GM21526 (cell line): Measurements from ENCODE around the gene DNPH1.

Experiments
- ATAC-seq: cut with Tn5 transposase; IDR thresholded peaks from one replicate; pipeline ENCODE4 v1.9.1; 2021; ENCODE audit warnings: moderate library complexity; ENCODE audit not compliant: unreplicated experiment, low FRiP score

The DNPH1 gene

DNA sequence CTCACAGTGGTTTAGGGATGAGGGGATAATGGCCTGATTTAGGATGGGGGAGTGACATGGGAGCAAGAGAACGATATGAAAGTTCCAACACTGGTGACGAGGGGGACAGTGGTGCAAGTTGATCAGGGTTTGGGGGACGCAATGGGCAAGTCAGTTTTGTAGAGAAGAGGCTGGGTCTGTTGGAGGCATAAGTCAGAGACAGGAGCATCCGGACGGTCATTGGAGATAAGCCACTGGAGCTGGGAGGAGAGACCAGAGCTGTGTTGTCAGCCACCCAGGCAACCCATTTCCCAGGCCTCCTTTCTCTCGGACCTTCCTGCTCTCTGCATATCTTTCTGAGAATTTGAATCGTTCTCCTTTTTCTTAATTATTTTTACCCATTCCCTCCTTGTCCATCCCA lies 9.5 kb downstream of the DNPH1 start:
- no peak for ATAC-seq

DNA sequence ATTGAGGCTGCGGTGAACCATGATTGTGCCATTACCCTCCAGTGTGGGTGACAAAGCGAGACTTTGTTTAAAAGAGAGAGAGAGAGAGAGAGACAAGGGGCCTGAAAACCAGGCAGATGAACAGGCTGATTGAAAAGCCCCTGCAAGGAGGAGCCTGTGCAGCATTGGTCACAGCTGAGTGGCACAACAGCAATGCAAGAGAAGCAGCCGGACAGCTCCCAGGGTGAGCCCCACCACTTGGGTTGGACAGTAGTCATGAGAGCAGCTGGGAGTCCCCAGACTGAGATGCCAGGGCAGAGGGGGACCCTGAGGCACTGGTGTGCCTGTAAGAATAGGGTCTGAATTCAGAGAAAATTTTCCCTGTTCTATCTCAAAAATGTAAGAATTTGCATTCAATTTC lies 10.2 kb downstream of the DNPH1 start:
- ATAC-seq = no peak

DNA sequence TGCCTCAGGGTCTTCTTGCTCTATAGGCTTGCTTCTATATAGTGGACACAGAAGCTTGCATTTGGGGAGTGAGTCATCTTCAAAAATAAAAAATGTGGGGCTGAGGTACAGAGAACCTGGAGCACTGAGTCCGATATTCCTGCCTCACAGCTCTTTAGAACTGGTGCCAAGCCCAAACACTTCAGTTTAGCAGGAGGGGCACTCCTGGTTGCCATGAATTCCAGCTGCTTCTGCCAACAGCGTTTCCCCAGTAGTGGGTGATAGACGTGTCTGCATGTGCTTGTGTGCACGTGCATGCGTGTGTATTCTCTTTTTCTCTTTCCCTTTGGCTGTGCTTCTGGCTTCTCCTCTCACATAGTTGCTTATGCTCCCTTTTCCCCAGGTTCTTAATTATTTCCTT lies 11.9 kb downstream of the DNPH1 start:
- ATAC-seq = no peak

DNA sequence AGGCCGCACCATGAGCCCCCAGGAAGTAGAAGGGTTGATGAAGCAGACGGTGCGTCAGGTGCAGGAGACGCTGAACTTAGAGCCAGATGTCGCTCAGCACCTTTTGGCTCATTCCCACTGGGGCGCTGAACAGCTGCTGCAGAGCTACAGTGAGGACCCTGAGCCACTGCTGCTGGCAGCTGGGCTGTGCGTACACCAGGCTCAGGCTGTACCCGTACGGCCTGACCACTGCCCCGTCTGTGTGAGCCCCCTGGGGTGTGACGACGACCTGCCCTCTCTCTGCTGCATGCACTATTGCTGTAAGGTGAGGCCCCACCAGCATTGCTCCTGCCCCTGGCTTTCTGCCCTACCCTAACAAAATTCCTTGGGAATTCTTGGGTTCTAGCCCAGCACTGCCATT lies 13.1 kb downstream of the DNPH1 start:
- no peak for ATAC-seq

DNA sequence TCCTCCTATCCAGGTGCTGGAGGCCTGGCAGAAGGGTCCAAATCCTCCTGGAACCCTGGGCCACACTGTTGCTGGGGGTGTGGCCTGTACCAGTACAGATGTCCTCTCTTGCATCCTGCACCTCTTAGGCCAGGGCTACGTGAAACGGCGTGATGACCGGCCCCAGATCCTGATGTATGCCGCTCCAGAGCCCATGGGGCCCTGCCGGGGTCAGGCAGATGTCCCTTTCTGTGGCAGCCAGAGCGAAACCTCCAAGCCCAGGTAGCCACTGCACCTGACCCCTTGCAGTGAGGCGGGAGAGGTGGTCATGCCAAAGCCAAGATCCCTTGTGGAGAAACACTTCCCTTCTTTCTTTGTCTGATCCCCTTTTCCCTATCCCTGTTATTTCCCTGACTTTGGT lies 14.2 kb downstream of the DNPH1 start:
- ATAC-seq = no peak

DNA sequence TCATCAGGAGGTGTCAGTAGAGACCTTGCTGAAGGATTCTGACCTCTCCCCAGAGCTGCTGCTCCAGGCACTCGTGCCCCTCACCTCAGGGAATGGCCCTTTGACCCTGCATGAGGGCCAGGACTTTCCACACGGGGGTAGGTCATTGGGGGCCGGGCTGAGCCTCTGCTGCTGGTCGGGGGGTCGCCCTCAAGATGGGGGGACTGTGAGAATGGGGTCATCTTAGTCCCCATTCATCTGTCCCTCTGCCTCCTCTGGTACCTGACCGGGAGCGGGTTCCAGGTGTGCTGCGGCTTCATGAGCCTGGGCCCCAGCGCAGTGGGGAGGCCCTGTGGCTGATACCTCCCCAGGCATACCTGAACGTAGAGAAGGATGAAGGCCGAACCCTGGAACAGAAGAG lies 15.8 kb downstream of the DNPH1 start:
- ATAC-seq = no peak

DNA sequence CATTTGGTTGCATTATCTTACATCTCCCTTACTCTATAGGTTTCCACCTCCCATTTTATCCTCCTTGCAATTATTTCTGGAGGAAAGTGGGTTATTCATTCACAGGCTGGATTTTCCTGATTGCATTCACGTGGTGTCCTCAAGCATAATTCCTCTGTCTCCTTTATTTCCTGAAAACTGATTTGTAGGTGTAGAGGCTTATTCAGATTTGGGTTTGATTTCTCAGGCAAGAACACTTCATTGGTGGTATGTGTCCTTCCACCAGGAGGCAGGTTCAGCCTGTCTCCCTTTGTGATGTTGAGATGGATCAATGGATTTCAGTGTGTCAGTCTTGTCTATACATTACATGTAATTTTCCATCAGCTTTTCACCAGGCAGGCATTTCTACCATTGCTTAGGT lies 17.3 kb downstream of the DNPH1 start:
- ATAC-seq = no peak

DNA sequence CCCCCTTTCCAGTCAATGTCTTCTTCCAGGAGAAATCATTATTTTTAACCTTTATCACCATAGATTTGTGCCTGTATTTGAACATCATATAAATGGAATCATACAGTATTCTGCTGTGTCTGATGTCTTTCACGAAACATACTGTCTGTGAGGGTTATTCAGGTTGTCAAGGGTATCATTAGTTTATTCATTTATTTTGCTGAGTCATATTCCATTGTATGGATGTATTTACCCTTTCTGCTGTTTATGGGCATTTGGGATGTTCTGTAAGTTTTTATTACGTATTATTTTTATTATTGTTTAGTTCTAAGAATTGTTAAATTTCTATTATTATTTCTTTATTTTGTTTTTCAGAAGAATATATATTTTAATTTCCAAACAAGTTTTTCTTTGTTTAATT lies 22.0 kb downstream of the DNPH1 start:
- no peak for ATAC-seq

DNA sequence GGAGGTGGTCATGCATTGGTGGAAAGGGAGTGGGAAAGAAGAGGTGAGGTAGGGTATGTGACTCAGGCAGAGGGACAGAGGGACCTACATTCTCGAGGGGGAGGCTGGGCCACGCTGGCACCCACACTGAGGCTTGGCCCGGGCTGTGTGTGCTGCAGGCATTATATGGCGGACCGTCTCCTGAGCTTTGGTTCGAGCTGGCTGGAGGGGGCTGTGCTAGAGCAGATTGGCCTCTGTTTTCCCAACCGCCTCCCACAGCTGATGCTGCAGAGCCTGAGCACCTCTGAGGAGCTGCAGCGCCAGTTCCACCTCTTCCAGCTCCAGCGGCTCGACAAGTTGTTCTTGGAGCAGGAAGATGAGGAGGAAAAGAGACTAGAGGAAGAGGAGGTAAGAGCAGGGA lies 23.4 kb downstream of the DNPH1 start:
- ATAC-seq = no peak

DNA sequence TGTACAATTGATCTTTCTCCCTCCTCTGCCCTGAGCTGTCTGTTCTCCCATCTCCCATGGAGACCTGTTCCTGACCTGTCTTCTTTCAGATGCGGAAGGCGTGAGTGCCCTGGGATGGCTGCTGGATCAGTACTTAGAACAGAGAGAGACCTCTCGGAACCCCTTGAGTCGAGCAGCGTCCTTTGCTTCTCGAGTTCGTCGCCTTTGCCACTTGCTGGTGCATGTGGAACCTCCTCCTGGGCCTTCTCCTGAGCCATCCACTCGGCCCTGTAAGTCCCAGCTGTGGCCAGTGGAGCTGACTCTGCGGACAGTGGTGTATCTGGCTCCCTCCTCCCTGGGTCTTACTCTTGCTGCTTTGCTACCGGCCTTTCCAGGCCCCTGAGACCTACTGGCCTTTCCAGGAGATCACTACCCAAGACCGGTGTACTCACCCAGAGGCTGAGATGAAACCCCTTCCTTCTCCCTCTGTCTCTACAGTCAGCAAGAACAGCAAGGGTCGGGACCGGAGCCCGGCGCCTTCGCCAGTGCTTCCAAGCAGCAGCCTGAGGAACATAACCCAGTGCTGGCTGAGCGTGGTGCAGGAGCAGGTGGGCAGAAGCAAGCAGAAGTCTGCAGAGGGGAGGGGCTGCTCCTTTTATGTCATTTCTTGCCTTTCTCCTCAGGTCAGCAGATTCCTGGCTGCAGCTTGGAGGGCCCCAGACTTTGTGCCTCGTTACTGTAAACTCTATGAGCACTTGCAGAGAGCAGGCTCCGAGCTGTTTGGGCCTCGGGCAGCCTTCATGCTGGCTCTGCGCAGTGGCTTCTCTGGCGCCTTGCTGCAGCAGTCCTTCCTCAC lies 24.8 kb downstream of the DNPH1 start:
- no peak for ATAC-seq

DNA sequence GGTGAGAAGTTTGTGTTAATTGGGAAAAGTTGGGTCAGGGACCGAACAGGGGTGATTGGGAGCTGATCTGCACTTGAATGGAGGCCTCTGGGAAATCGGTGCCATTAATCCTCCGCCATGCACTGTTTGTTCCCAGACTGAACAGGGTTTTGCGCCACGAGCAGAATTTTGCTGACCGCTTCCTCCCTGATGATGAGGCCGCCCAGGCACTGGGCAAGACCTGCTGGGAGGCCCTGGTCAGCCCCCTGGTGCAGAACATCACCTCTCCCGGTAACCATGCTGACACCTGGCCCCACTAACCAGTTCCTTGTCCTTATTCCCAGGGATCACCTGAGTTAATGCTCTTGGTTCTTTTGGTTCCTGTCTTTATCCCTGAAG lies 25.6 kb downstream of the DNPH1 start:
- ATAC-seq = no peak

DNA sequence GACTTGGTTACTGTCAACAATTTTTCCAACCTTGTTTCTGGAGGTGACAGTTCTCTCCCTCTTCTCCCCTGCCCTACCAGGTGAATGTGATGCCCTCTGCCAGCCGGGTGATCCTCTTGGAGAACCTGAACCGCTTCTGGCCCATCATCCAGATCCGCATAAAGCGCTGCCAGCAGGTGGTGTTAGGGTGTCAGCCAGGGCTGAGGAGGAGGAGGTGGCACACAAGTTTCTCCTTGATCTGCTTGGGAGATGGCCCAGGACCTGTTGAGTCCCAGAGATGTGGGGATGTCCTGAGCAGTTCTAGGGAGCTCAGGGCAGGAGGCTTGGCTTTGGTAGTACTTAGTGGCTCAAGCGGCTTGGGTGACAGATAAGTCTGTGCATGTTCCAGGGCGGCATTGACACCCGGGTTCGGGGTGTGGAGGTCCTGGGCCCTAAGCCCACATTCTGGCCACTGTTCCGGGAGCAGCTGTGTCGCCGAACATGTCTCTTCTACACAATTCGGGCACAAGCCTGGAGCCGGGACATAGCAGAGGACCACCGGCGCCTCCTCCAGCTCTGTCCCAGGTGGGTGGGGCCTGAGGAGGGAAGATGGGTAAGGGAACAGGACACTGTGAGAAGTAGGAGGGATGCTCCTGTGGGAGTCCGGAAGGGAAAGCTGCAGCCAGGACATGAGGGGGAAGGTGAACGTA lies 26.1 kb downstream of the DNPH1 start:
- ATAC-seq = no peak

DNA sequence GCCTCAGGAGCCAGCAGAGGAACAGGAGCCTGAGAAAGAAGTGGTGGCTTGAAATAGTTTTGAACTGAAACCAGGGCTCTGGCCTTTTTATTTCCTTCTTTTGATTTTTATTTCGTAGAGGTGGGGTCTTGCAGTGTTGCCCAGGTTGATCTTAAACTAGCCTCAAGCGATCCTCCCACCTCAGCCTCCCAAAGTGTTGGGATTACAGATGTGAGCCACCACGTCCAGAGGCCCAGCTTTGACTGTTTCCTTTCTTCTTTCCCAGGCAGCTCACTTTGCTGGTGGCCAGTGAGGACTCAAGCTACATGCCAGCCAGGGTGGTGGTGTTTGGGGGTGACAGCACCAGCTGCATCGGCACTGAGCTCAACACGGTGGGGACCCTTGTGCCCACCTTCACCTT lies 26.8 kb downstream of the DNPH1 start:
- ATAC-seq = no peak

DNA sequence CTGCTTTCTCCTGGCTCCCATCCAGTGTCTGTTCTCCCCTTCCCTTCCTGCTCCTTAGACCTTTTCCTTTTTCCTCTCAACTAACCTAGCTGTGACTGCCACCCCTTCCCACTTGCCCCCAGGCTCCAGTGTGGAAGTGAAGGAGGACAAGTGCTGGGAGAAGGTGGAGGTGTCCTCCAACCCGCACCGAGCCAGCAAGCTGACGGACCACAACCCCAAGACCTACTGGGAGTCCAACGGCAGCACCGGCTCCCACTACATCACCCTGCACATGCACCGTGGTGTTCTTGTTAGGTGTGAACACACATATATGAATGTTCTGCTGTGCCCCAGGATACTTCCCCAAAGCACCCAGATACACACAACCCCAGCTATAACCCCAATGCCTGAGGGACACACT lies 28.7 kb downstream of the DNPH1 start:
- no peak for ATAC-seq

DNA sequence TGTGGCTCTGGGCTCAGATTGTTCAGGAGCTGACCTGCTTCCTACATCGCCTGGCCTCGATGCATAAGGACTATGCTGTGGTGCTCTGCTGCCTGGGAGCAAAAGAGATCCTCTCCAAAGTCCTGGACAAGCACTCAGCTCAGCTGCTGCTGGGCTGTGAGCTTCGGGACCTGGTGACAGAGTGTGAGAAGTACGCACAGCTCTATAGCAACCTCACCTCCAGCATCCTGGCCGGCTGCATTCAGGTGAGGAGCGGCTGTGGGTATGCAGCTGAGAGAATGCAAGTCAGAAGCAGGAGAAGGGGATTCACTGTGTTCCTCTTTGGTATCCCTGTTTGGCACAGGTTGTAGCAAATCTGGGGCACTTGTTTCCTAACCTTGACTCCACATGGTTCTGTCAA lies 29.4 kb downstream of the DNPH1 start:
- ATAC-seq = no peak

DNA sequence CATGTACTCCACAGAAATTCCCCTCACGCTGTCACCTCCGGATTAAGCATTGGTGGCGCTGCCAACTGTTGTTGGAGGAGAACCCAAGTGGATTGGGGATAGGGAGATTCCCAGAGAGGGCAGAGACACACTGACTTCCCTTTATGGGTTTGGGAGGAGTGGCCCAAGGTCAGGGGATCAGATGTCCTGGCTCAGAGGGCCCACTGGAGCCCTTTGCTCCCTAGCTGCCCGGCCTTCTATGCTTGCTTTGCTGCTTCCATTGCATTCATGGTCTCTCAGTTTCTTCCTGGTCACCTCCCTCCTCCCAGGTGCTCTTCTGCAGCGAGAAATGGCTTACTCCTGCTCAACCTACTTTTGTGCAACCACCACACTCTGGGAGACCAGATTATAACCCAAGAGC lies 32.9 kb downstream of the DNPH1 start:
- no peak for ATAC-seq

DNA sequence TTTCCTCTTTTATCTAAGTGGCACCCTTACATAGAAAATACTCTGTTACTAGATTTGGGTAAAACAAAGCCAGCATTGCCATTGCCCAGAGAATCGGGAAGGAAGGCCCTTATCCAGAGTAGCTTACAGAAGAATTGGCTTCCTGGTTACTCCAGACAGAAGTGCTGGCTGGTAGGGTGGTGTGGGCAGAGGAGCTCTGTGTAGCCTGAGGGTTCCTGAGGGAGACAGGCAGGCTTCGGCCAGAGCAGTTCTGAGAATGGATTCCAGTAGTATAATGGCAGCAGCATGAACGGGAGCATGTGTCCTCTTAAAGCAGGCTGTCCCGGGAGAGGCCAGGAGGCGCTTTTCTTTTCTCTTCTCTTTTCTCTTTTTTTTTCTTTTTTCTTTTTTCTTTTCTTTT lies 35.4 kb downstream of the DNPH1 start:
- no peak for ATAC-seq

DNA sequence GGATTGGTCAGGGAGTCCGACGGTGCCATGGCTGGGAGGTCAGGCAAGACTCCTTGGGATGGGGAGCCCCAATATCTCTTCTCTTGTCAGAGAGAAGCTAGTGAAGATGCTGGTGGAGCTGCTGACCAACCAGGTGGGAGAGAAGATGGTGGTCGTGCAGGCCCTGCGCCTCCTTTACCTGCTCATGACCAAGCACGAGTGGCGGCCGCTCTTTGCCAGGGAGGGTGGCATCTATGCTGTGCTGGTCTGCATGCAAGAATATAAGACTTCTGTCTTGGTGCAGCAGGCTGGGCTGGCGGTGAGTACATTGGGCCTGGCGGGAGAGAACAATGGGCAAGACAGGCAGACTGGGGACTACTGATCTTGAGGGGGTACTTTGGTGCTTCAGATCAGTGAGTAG lies 36.4 kb downstream of the DNPH1 start:
- ATAC-seq = no peak

DNA sequence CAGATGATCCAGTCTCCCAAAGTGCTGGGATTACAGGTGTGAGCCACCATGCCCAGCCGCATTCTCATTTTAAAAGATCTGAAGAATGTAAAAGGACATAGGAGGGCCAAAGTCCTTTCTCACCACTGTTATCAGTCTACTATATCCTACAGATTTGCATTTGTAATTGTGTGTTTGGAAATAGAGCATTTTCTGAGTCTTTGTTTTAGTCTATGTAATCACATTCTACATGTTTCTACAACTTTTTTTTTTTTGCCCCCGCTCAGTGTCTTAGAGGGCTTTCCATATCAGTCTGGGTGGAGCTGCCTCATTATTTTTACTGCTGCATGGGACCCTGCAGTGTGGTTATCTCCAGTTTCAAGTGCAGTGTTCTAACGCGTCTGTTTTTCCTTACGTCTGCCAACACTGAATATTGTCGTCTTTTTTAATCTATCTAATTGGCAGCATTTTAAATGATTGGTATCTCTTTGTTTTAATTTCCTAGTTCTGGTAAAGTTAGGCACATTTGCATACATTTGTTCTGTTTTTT lies 39.4 kb downstream of the DNPH1 start:
- ATAC-seq = no peak

DNA sequence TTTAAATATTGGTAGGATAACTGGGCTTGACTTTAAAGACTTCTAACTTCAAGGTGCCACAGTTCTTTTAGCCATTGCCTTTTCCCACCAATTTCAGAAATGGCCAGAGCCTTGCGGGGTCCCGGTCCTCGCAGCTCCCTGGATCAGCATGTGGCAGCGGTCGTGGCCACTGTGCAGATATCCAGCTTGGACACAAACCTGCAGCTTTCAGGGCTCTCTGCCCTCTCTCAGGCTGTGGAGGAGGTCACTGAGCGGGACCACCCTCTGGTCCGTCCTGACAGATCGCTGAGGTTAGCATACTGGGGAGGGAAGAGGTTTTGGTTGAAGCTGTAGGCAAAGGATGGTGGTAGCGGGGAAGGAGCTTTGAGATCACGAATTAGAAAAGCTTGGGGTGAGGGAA lies 40.9 kb downstream of the DNPH1 start:
- ATAC-seq = no peak

DNA sequence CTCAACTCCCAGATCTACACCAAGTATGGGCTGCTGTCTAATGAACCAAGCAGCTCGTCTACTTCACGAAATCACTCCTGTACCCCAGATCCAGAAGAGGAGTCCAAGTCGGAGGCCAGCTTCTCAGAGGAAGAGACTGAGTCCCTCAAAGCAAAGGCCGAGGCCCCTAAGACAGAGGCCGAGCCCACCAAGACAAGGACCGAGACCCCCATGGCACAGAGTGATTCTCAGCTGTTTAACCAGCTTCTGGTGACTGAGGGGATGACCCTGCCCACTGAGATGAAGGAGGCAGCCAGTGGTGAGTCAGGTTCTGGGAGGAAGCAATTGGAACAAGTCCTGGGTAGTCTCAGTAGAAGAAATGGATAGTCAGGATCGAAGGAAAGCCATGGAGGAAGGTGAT lies 41.5 kb downstream of the DNPH1 start:
- ATAC-seq = no peak

DNA sequence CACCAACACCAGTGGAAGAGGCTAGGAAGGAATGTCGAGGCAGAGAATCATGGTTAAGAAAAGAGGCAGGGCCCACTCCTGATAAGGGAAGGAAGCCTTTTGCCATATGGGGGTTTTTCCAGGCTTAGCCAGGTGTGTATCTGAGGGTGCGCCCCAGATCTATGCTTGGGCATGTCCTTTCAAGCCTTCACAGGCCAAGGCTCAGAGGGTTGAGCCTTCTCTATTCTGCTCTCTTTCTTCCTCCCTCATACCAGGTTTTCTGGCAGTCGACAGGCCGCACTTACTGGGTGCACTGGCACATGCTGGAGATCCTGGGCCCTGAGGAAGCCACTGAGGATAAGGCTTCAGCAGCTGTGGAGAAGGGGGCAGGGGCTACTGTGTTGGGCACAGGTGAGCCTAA lies 42.6 kb downstream of the DNPH1 start:
- ATAC-seq = no peak
